Stimulated activated naive CD8-positive, alpha-beta T cell treated with anti-CD3 and anti-CD28 coated beads, Interleukin-15, amount 100 ng/mL, for 72 hours (primary cell): ENCODE results near the gene BAIAP2L1.
A peak's percentile ranks its signal among the peaks of the same experiment; 100 is the strongest.
"Not testable (repeated sequence)": the region's sequence is repeated elsewhere in the genome, so short reads cannot be mapped to it uniquely, and the experiment has no call there.

Source experiments
- ATAC-seq: fragments of 150-1000 bp; cut with Tn5 transposase; 2 replicates; pipeline ENCODE4 v1.10.0; 2021; ENCODE audit warnings: mild to moderate bottlenecking, moderate library complexity
- DNase-seq, 2 donors: peaks; one replicate each; pipeline ENCODE4 v3.0.0; 2021 to 2022
- H3K27ac Mint-ChIP-seq, 2 donors: one replicate each; pipeline ENCODE4 v1.8.0; 2022; ENCODE audit warnings: mild to moderate bottlenecking in 2 of 2, mixed read lengths in 2 of 2, moderate library complexity in 2 of 2
- H3K27me3 Mint-ChIP-seq: one replicate; pipeline ENCODE4 v1.8.0; 2022; ENCODE audit warnings: mixed read lengths
- H3K4me1 Mint-ChIP-seq: one replicate; pipeline ENCODE4 v1.8.0; 2022; ENCODE audit warnings: mild to moderate bottlenecking, mixed read lengths
- H3K4me3 Mint-ChIP-seq, 2 donors: one replicate each; pipeline ENCODE4 v1.8.0; 2022; ENCODE audit warnings: mild to moderate bottlenecking in 2 of 2, mixed read lengths in 2 of 2, moderate library complexity in 1 of 2
- H3K9me3 Mint-ChIP-seq, 2 donors: one replicate each; pipeline ENCODE4 v1.8.0; 2022; ENCODE audit warnings: mixed read lengths in 2 of 2

BAIAP2L1 gene

GRCh38 chr7:98323597-98324322 is 77.1 kb downstream of the BAIAP2L1 start:
- DNase-seq (no peak), ATAC-seq (no peak)
- no peaks in the 10 kb centered on the region for H3K9me3 Mint-ChIP-seq
- peak overlapping the region in 1 of 2 donors; percentile 8 for H3K4me3 Mint-ChIP-seq
- H3K4me1 Mint-ChIP-seq, result no peaks in the 10 kb centered on the region
- peak overlapping the region in 1 of 2 donors; percentile 72 for H3K27ac Mint-ChIP-seq
- peaks cover 20% of the 10 kb centered on the region for H3K27me3 Mint-ChIP-seq

- no peaks in the 10 kb centered on the region for H3K4me1 Mint-ChIP-seq
- H3K4me3 Mint-ChIP-seq, result no peak overlapping the region
- ATAC-seq (no peak), DNase-seq (no peak)
- H3K27me3 Mint-ChIP-seq, result peaks cover 20% of the 10 kb centered on the region
- H3K27ac Mint-ChIP-seq, result peak overlapping the region; percentile 37 to 41
- no peaks in the 10 kb centered on the region for H3K9me3 Mint-ChIP-seq
Observed at GRCh38 chr7:98322331-98323270, 78.3 kb downstream of the BAIAP2L1 start.

GRCh38 chr7:98321301-98321700 is 79.6 kb downstream of the BAIAP2L1 start:
- ATAC-seq, result no peak
- Mint-ChIP-seq H3K27ac (no peak overlapping the region), H3K4me1 (no peaks in the 10 kb centered on the region), H3K27me3 (peaks cover 20% of the 10 kb centered on the region), H3K9me3 (no peaks in the 10 kb centered on the region), H3K4me3 (no peak overlapping the region)
- DNase-seq, result no peak

- Mint-ChIP-seq H3K9me3 (no peaks in the 10 kb centered on the region), H3K27ac (no peak overlapping the region), H3K4me1 (no peaks in the 10 kb centered on the region), H3K4me3 (no peak overlapping the region), H3K27me3 (peaks cover 20% of the 10 kb centered on the region)
- DNase-seq (no peak), ATAC-seq (no peak)
Observed at GRCh38 chr7:98319176-98319575, 81.7 kb downstream of the BAIAP2L1 start.

GRCh38 chr7:98317366-98318040 is 83.4 kb downstream of the BAIAP2L1 start:
- no peak for DNase-seq
- Mint-ChIP-seq H3K9me3 (no peaks in the 10 kb centered on the region), H3K4me3 (no peak overlapping the region), H3K4me1 (no peaks in the 10 kb centered on the region), H3K27ac (no peak overlapping the region), H3K27me3 (peaks cover 5% of the 10 kb centered on the region)
- no peak for ATAC-seq

- not testable (repeated sequence) for DNase-seq, H3K27me3 Mint-ChIP-seq, ATAC-seq, H3K9me3 Mint-ChIP-seq, H3K4me3 Mint-ChIP-seq, H3K4me1 Mint-ChIP-seq
- H3K27ac Mint-ChIP-seq, result peak overlapping the region in 1 of 2 donors; percentile 6
Observed at GRCh38 chr7:98315994-98316527, 84.8 kb downstream of the BAIAP2L1 start.

GRCh38 chr7:98315318-98315993 is 85.4 kb downstream of the BAIAP2L1 start:
- H3K27ac Mint-ChIP-seq, result no peak overlapping the region
- no peak for DNase-seq
- no peaks in the 10 kb centered on the region for H3K27me3 Mint-ChIP-seq
- no peaks in the 10 kb centered on the region for H3K4me1 Mint-ChIP-seq
- H3K9me3 Mint-ChIP-seq, result no peaks in the 10 kb centered on the region
- no peak overlapping the region for H3K4me3 Mint-ChIP-seq
- ATAC-seq, result no peak

- peak overlapping the region in 1 of 2 donors; percentile 64 for H3K27ac Mint-ChIP-seq
- no peak for DNase-seq
- no peaks in the 10 kb centered on the region for H3K4me1 Mint-ChIP-seq
- no peaks in the 10 kb centered on the region for H3K27me3 Mint-ChIP-seq
- H3K9me3 Mint-ChIP-seq, result no peaks in the 10 kb centered on the region
- H3K4me3 Mint-ChIP-seq, result no peak overlapping the region
- no peak for ATAC-seq
Observed at GRCh38 chr7:98314469-98314868, 86.4 kb downstream of the BAIAP2L1 start.

GRCh38 chr7:98312201-98312600 is 88.7 kb downstream of the BAIAP2L1 start:
- H3K9me3 Mint-ChIP-seq, result no peaks in the 10 kb centered on the region
- peak overlapping the region; percentile 40 to 59 for H3K27ac Mint-ChIP-seq
- H3K27me3 Mint-ChIP-seq, result no peaks in the 10 kb centered on the region
- H3K4me3 Mint-ChIP-seq, result no peak overlapping the region
- DNase-seq (no peak), ATAC-seq (no peak)
- no peaks in the 10 kb centered on the region for H3K4me1 Mint-ChIP-seq

GRCh38 chr7:98309566-98309965 is 91.3 kb downstream of the BAIAP2L1 start:
- ATAC-seq, result no peak
- Mint-ChIP-seq H3K27me3 (no peaks in the 10 kb centered on the region), H3K27ac (no peak overlapping the region), H3K4me3 (no peak overlapping the region), H3K4me1 (no peaks in the 10 kb centered on the region), H3K9me3 (no peaks in the 10 kb centered on the region)
- DNase-seq, result no peak

- no peak overlapping the region for H3K27ac Mint-ChIP-seq
- no peaks in the 10 kb centered on the region for H3K27me3 Mint-ChIP-seq
- ATAC-seq, result no peak
- no peaks in the 10 kb centered on the region for H3K4me1 Mint-ChIP-seq
- no peak overlapping the region for H3K4me3 Mint-ChIP-seq
- no peak for DNase-seq
- H3K9me3 Mint-ChIP-seq, result no peaks in the 10 kb centered on the region
Observed at GRCh38 chr7:98307971-98308466, 92.9 kb downstream of the BAIAP2L1 start.

- DNase-seq (no peak), ATAC-seq (no peak)
- Mint-ChIP-seq H3K9me3 (no peaks in the 10 kb centered on the region), H3K4me3 (no peak overlapping the region), H3K27me3 (no peaks in the 10 kb centered on the region), H3K27ac (no peak overlapping the region), H3K4me1 (no peaks in the 10 kb centered on the region)
Observed at GRCh38 chr7:98305951-98306535, 94.8 kb downstream of the BAIAP2L1 start.

GRCh38 chr7:98303906-98304305 is 97.0 kb downstream of the BAIAP2L1 start:
- DNase-seq (no peak), ATAC-seq (no peak)
- Mint-ChIP-seq H3K4me3 (no peak overlapping the region), H3K27ac (no peak overlapping the region), H3K4me1 (no peaks in the 10 kb centered on the region), H3K9me3 (no peaks in the 10 kb centered on the region), H3K27me3 (no peaks in the 10 kb centered on the region)

GRCh38 chr7:98303176-98303865 is 97.6 kb downstream of the BAIAP2L1 start:
- Mint-ChIP-seq H3K4me1 (no peaks in the 10 kb centered on the region), H3K27ac (no peak overlapping the region), H3K9me3 (no peaks in the 10 kb centered on the region), H3K27me3 (no peaks in the 10 kb centered on the region), H3K4me3 (no peak overlapping the region)
- DNase-seq (no peak), ATAC-seq (peak; percentile 31)
